GM12872 (cell line): ENCODE measurements around the gene TMEM120B.

Source experiments
- TF ChIP-seq, protein P1 (sequence below): IDR thresholded peaks from 3 replicates; pipeline ENCODE4 v1.5.1; 2011; ENCODE audit warnings: low read depth, mild to moderate bottlenecking, low read length, moderate library complexity; ENCODE audit not compliant: insufficient read depth

Gene TMEM120B

DNA sequence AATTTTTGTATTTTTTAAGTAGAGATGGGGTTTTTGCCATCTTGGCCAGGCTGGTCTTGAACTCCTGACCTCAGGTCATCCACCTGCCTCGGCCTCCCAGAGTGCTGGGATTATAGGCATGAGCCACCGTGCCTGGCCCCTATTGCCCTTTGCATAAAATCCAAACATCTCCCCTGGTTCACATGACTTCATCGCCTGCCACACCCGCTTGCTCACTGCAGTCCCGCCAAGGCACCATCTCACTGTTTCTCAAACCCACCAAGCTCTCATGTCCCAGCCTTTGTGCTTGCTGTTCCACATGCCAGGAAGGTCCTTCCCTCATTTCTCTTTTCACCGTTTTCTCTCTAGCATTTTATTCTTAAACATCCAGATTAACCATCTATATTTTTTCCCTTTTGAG is 71.2 kb downstream of the TMEM120B start:
- TF ChIP-seq, protein P1, sequence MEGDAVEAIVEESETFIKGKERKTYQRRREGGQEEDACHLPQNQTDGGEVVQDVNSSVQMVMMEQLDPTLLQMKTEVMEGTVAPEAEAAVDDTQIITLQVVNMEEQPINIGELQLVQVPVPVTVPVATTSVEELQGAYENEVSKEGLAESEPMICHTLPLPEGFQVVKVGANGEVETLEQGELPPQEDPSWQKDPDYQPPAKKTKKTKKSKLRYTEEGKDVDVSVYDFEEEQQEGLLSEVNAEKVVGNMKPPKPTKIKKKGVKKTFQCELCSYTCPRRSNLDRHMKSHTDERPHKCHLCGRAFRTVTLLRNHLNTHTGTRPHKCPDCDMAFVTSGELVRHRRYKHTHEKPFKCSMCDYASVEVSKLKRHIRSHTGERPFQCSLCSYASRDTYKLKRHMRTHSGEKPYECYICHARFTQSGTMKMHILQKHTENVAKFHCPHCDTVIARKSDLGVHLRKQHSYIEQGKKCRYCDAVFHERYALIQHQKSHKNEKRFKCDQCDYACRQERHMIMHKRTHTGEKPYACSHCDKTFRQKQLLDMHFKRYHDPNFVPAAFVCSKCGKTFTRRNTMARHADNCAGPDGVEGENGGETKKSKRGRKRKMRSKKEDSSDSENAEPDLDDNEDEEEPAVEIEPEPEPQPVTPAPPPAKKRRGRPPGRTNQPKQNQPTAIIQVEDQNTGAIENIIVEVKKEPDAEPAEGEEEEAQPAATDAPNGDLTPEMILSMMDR, result no peak

DNA sequence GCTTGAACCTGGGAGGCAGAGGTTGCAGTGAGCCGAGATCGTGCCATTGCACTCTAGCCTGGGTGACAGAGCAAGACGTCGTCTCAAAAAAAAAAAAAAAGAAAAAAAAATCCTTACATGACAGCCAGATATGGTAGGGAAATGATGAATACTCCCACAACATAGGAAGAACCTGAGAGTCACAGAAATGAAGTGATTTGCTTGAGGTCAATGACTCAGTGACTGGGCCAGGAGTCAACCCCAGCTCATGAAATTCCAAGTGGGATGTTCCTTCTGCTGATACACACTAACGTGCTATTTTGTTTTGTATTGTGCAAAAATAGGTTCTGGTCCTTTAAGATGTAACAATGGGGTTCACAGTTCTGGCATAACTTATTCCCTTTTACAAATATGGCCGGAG is 71.9 kb downstream of the TMEM120B start:
- TF ChIP-seq, protein P1, result no peak

DNA sequence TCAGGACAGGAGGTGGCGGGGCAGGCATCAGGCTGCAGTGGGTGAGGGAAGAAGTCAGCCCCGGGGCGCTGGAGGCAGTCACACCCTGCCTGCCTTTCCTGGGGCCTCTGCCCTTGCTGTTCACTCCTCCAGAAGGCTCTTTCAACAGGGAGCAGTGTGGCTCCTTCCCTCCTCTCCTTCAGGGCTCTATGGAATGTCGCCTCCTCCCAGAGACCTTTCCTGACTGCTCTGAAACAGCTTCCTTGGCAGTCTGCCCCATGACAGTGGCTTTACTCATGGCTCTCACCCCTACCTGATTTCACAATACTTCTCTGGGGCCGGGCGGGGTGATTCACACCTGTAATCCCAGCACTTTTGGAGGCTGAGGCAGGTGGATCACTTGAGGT is 73.9 kb downstream of the TMEM120B start:
- TF ChIP-seq, protein P1, result no peak

DNA sequence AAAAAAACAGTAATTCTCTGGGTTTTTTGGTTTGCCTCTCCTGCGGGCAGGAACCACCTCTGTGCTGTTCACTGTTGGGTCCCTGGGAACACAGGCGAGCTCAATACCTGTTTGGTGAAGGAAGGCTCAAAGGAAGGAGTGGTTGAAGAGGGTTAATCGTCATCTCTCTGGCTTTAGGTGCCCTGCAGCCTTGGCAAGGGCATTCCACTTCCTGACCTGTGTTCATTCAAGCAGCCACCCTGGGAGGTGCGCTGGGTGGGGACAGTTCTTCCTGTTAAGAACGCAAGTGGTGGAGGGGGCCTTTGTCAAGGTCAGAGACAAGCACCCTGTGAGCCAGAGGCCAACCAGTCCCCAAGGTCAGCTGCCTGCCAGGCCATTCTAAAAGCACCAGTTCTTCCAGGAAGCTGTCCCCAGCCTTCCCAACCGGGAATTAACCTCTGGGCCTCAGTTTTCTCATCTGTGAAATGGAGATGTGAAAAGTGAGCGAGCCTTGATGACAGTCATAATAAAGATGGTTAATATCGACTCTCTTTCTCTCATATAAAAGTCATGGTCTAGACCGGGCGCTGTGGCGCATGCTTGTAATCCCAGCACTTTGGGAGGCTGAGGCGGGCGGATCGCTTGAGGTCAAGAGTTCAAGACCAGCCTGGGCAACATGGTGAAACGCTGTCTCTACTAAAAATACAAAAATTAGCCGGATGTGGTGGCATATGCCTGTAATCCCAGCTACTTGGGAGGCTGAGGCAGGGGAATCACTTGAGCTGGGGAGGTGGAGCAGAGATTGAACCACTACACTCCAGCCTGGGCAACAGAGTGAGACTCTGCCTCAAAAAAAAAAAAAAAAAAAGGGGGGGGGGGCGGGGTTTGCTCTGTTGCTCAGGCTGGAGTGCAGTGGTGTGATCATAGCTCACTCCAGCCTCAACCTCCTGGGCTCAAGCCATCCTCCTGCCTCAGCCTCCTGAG is 74.8 kb downstream of the TMEM120B start:
- TF ChIP-seq, protein P1, result no peak

DNA sequence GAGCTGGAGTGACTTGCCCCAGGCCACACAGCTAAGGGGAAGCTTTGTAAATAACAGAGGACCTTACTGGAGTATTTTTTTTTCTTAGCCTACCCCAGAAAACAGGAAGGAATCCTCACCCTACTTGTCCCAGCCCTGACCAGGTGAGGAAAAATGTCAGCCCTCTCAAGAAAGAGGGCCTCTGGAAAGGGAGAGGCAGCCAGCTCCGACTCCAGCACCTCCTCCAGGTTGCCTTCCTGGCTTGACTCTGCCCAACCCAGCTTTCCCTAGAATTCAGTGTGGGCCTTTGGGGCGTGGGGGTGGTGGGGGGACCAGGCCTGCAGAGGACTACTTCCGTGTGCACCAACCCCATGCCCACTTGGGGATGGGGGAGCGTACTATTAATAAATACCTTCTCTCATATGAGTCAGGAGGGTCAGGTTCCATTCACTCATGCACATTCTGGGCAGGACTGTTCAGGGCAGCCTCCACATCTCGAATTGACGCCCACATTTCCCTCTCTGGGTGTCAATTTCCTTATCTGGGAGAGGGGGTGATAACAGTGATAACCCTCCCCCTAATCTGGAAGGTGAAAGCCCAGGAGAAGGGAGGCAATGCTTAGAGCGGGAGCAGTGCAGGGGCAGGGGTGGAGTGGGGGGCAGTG is 75.7 kb downstream of the TMEM120B start:
- TF ChIP-seq, protein P1, result no peak

DNA sequence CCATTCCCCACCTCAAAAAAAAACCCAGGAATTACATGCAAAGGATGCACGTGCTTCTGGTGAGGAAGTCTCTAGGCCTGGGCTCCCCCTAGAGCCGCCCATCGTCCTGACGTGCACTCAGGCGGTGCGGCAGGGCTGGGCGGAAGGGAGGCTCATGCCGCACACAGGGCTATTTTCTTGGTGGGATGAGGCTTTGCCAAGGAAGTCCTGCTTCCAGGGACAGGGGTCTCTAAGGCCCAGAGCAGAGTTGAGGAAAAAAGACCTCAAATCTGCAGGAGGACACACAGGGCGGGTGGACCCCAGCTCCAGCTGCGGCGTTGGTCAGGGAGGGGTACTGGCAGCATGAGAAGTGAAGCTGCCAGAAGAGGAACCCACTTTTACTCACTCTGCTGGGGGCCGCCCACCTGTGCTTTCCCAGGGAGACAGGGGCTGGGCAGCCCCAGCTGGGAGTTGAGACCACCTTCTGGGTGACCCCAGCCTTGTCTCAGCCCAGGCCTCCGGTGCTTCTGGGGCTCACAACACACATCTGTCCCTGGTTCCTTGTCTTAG is 76.8 kb downstream of the TMEM120B start:
- TF ChIP-seq, protein P1, result no peak
